NB4 (cell line): Measurements from ENCODE around the gene CHML.
A peak's percentile ranks its signal among the peaks of the same experiment; 100 is the strongest.

ENCODE experiments used
- DNase-seq: peaks from one replicate; pipeline ENCODE4 v3.0.0; 2010; ENCODE audit warnings: low read depth
- H3K4me3 ChIP-seq: one replicate; pipeline ENCODE4 v1.5.1; 2011; ENCODE audit warnings: mild to moderate bottlenecking, low read depth, low read length, moderate library complexity
- CTCF ChIP-seq: IDR thresholded peaks from one replicate; pipeline ENCODE4 v1.5.1; 2012; ENCODE audit warnings: low read depth, low read length
- MYC ChIP-seq: IDR thresholded peaks from 2 replicates; pipeline ENCODE4 v1.6.1; 2011; ENCODE audit warnings: low read depth, low read length
- POLR2A ChIP-seq: IDR thresholded peaks from 2 replicates; pipeline ENCODE4 v1.6.1; 2011; ENCODE audit warnings: mild to moderate bottlenecking; ENCODE audit not compliant: insufficient read length; ENCODE audit errors: extremely low read depth
- TF ChIP-seq, protein P1 (sequence below): IDR thresholded peaks from 2 replicates; pipeline ENCODE4 v1.6.1; 2011; ENCODE audit warnings: low read depth, low read length

Gene CHML

GRCh38 chr1:241644259-241644658 lies 4.1 kb upstream of the CHML start:
- no peak overlapping the region for H3K4me3 ChIP-seq
- DNase-seq = no peak
- TF ChIP-seq POLR2A (no peak), MYC (no peak), CTCF (no peak)
- TF ChIP-seq, protein P1, sequence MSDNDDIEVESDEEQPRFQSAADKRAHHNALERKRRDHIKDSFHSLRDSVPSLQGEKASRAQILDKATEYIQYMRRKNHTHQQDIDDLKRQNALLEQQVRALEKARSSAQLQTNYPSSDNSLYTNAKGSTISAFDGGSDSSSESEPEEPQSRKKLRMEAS = no peak

GRCh38 chr1:241642593-241642944 lies 2.4 kb upstream of the CHML start:
- no peak for DNase-seq
- TF ChIP-seq CTCF = no peak
- TF ChIP-seq, protein P1 = no peak
- no peak for TF ChIP-seq MYC
- no peak for TF ChIP-seq POLR2A
- H3K4me3 ChIP-seq = no peak overlapping the region

DNA sequence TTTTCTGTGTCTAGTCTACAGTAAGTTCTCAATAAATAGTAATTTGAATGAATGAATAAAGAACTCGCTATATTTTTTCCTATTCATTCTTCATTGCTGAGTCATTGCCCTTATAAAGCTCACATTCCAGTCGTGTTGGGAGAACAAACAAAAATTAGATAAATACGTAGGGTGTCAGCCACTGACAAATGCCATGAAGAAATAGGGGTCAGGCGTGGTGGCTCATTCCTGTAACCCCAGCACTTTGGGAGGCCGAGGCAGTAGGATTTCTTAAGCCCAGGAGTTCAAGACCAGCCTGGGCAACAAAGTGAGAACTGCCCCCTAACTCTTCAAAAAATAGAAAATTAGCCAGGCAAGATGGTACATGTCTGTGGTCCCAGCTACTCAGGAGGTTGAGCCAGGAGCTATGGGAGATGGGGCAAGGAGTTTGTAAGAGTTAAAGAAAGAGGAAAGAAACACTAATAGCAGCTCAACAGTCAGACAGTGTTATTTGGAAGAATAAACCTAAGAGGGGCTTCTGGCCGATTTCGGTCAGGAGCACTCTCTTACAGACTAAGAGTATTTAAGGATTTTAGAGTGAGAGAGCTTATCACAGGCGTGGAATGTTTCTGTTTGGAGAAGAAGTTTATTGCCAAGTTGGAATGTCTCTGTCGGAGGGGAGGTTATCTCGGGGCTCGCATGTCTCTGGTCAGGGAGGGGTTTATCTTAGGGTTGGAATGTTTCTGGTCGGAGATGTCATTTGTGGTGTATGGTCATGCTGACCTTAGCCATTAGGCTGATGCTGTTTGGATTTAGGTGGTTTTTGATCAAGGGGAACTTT lies 1.8 kb upstream of the CHML start:
- no peak for DNase-seq

GRCh38 chr1:241640867-241641622 lies 876 bp upstream of the CHML start:
- DNase-seq = peak; percentile 70
- TF ChIP-seq, protein P1 = no peak
- no peak for TF ChIP-seq CTCF
- no peak for TF ChIP-seq MYC
- TF ChIP-seq POLR2A = no peak
- no peak overlapping the region for H3K4me3 ChIP-seq

More for the DNA sequence above, 1.8 kb upstream of the CHML start:
- no peak overlapping the region for H3K4me3 ChIP-seq
- TF ChIP-seq, protein P1 = no peak
- TF ChIP-seq POLR2A = no peak
- no peak for TF ChIP-seq MYC
- no peak for TF ChIP-seq CTCF

DNA sequence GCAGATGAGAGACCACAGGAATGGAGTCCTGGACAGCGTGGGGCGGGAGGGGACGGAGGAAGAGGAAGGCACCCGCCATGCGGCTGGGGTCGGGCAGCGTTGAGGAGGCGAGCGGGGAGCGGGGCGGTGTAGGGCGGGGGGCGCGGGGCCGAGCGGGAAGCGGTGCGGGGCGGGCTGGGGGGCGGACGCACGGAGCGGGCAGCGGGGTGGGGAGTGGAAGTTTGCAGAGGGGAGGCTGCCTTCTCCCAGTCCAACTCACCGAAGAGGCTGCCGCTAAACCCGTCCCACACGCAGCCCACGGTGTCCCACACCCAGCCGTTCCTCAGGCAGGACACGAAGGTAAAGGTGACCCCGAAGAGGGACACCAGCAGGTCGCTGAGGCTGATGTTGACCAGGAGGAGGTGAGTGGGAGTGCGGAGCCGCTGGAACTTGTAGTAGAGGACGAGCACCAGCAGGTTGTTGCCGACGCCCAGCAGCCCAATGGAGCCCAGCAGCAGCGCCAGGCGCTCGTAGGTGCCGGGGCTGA lies 483 bp downstream of the CHML start:
- peak; percentile 66 for DNase-seq
- TF ChIP-seq, protein P1 = peak; percentile 29
- TF ChIP-seq MYC (peak; percentile 56), POLR2A (no peak), CTCF (no peak)
- H3K4me3 ChIP-seq = peak overlapping the region; percentile 95
